Measurements from ENCODE around the gene SLX4IP.

SLX4IP gene

GRCh38 chr20:10489853-10490252, 54.7 kb downstream of the SLX4IP start:
- TF ChIP-seq YY1 (IDR thresholded peaks at IDR 0.05; ENCODE audit: low read depth) (no peak), CREB1 (IDR thresholded peaks at IDR 0.05; ENCODE audit: low read depth) (no peak)

GRCh38 chr20:10490257-10490656, 55.2 kb downstream of the SLX4IP start:
- TF ChIP-seq RAD21 (IDR thresholded peaks at IDR 0.05; ENCODE audit: low read depth) = no peak
- no peak for TF ChIP-seq ZBTB7A (IDR thresholded peaks at IDR 0.05; ENCODE audit: low read depth)
- TF ChIP-seq EGR1 (IDR thresholded peaks at IDR 0.05) = no peak
- no peak for TF ChIP-seq YY1 (IDR thresholded peaks at IDR 0.05; ENCODE audit: low read depth)
- no peak for TF ChIP-seq CREB1 (IDR thresholded peaks at IDR 0.05; ENCODE audit: low read depth)
- no peak for TF ChIP-seq TEAD4 (IDR thresholded peaks at IDR 0.05)
- TF ChIP-seq USF1 (IDR thresholded peaks at IDR 0.05) = no peak

- TF ChIP-seq TAF1 (IDR thresholded peaks at IDR 0.05; ENCODE audit: low read depth) (no peak), CREB1 (IDR thresholded peaks at IDR 0.05; ENCODE audit: low read depth) (no peak), TCF12 (IDR thresholded peaks at IDR 0.05; ENCODE audit: low read depth) (no peak), USF1 (IDR thresholded peaks at IDR 0.05) (no peak), ZBTB7A (IDR thresholded peaks at IDR 0.05; ENCODE audit: low read depth) (no peak), NFIC (IDR thresholded peaks at IDR 0.05) (no peak), REST (IDR thresholded peaks at IDR 0.05; ENCODE audit: low read depth) (no peak), EP300 (IDR thresholded peaks at IDR 0.05; ENCODE audit: borderline replicate concordance) (no peak)
Observed at GRCh38 chr20:10490706-10491105, 55.6 kb downstream of the SLX4IP start.

- TF ChIP-seq FOXM1 (IDR thresholded peaks at IDR 0.05; ENCODE audit: borderline replicate concordance, low read depth) (no peak), EGR1 (IDR thresholded peaks at IDR 0.05) (no peak), MAX (IDR thresholded peaks at IDR 0.05) (no peak), TCF12 (IDR thresholded peaks at IDR 0.05; ENCODE audit: low read depth) (no peak), TAF1 (IDR thresholded peaks at IDR 0.05; ENCODE audit: low read depth) (no peak), YY1 (IDR thresholded peaks at IDR 0.05; ENCODE audit: low read depth) (no peak), TEAD4 (IDR thresholded peaks at IDR 0.05) (no peak), REST (IDR thresholded peaks at IDR 0.05; ENCODE audit: low read depth) (no peak), EP300 (IDR thresholded peaks at IDR 0.05; ENCODE audit: borderline replicate concordance) (no peak), ZBTB7A (IDR thresholded peaks at IDR 0.05; ENCODE audit: low read depth) (no peak), NFIC (IDR thresholded peaks at IDR 0.05) (no peak), CEBPB (IDR thresholded peaks at IDR 0.05) (no peak), RAD21 (IDR thresholded peaks at IDR 0.05; ENCODE audit: low read depth) (no peak), CREB1 (IDR thresholded peaks at IDR 0.05; ENCODE audit: low read depth) (no peak), USF1 (IDR thresholded peaks at IDR 0.05) (no peak)
Observed at GRCh38 chr20:10492065-10492464, 57.0 kb downstream of the SLX4IP start.

- TF ChIP-seq EGR1 (IDR thresholded peaks at IDR 0.05) (no peak), ZBTB7A (IDR thresholded peaks at IDR 0.05; ENCODE audit: low read depth) (no peak), USF1 (IDR thresholded peaks at IDR 0.05) (no peak), TEAD4 (IDR thresholded peaks at IDR 0.05) (no peak), TAF1 (IDR thresholded peaks at IDR 0.05; ENCODE audit: low read depth) (no peak), TCF12 (IDR thresholded peaks at IDR 0.05; ENCODE audit: low read depth) (no peak), YY1 (IDR thresholded peaks at IDR 0.05; ENCODE audit: low read depth) (no peak), REST (IDR thresholded peaks at IDR 0.05; ENCODE audit: low read depth) (no peak), NFIC (IDR thresholded peaks at IDR 0.05) (no peak), FOXM1 (IDR thresholded peaks at IDR 0.05; ENCODE audit: borderline replicate concordance, low read depth) (no peak), RAD21 (IDR thresholded peaks at IDR 0.05; ENCODE audit: low read depth) (no peak), CEBPB (IDR thresholded peaks at IDR 0.05) (no peak)
Observed at GRCh38 chr20:10492844-10493243, 57.7 kb downstream of the SLX4IP start.
